NCI-H526 treated with DMSO at 0.1 percent for 48 hours (cell line): ENCODE data around the gene SP1.
"Not testable (repeated sequence)": the region's sequence is repeated elsewhere in the genome, so short reads cannot be mapped to it uniquely, and the experiment has no call there.

Source experiments
- DNase-seq: peaks from one replicate; lab custom pipeline; 2025; lab: John Stamatoyannopoulos, UW

Gene SP1

DNA sequence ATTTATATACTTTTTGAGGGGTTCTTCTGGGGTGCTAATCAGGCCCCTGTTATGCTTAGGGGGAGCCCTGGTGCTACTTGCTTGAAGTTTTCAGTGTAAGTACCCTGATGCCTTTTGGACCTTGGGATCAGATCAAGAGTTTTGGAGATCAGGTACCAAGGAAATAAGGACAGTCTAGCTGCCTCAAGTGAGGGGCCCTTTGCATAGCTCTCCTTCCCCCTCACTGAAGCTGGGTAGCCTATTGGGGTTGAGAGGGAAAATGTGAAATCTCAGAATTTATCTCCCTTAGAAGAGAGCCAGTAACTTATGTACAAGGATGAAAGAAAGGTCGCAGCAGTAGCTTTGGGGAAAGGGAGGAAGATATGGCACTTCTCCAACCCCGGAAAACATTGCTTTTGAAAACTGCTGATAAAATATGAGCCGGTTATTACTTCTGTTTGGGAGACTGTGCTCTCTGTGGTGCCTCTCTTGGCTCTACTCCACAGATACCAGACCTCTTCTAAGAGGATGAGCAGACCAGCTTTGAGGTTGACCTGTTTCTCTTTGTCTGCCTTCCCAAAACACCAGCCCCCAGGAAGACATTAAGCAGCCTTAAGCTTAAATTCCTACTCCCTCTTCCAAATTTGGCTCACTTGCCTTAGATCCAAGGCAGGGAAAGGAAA is 34.9 kb downstream of the SP1 start:
- no peak for DNase-seq

DNA sequence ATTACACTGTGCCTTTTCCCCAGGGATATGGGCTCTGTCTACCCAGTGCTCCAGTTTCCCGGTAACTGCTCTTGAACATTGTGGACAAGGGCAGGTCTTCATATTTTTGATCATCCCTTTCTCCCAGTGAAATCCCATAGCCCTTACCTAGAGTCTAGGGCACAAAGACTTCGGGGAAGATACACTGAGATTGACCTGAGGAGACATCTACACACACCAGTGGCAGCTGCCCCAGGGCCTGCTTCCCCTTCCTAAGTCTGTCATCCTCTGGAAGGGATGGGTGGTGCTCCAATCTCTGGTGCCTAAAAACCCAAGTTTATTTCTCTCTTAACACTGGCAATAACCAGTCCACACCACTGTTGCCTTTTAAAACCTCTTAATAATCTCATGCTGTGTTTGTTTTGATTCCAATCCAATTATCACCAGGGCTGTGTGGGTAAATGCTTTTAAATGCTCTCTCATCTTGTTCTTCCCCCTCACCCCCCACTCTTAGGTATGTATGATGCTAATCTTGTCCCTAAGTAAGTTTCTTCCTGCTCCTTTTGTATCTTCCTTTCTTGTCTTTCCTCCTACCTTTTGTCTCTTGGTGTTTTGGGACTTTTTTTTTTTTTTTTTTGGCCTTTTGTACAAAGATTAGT is 35.9 kb downstream of the SP1 start:
- not testable (repeated sequence) for DNase-seq

DNA sequence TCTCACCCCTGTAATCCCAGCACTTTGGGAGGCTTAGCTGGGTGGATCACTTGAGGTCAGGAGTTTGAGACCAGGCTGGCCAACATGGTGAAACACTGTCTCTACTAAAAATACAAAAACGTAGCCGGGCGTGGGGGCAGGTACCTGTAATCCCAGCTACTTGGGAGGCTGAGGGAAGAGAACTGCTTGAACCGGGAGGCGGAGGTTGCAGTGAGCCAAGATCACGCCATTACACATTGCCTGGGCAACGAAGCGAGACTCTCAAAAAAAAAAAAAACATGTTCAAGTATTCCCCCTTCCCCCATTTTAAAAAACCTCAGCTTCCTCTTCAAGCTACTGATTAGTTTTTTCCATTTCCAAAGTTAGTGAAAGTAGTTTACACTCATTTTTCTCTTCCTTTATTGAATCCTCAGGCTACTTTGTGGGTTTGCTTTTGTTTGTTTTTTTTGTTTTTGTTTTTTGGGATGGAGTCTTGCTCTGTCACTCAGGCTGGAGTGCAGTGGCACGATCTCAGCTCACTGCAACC is 37.4 kb downstream of the SP1 start:
- not testable (repeated sequence) for DNase-seq

DNA sequence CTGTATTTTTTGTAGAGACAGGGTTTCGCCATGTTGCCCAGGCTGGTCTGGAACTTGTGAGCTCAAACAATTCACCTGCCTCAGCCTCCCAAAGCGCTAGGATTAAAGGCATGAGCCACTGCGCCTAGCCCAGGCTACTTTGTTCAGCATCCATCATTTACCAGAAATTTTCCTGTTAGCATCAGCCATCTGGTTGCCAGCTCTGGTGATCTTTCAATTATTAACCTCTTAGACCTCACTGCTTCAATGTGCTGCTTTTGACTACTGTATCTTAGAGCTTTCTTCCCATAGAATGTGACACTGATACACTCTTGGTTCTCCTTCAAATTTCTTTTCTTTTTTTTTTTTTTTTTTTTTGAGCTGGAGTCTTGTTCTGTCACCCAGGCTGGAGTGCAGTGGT is 38.2 kb downstream of the SP1 start:
- no peak for DNase-seq

DNA sequence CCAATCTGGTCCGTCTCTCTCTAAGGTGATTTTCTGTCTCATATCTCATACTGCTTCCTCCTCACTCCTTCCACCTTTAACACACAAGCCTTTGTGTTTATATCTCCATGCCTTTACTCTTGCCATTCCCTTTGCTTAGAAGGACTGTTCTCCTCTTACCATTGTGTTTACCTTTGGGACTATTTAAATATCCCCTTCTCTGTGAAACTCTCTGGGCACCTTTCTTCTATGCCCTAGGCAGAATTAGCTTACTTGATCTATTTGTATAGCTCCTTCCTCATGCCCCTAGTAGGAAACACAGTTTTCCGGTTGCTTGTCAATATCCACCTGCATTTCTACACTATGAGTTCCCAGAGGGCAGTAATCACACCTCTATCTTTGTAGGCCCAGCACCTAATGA is 39.8 kb downstream of the SP1 start:
- peak; percentile 63 for DNase-seq

DNA sequence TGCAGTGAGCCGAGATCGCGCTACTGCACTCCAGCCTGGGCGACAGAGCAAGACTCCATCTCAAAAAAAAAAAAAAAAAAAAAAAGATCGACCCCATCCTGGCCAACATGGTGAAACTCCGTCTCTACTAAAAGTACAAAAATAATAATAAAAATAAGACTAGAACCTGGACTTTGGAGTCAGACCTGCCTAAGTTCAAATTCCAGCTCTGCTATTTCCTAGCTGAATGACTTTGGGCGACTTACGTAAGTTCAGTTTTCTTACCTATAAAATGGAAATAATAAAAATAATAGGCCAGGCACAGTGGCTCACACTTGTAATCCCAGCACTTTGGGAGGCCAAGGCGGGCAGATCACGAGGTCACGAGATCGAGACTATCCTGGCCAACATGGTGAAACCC is 42.3 kb downstream of the SP1 start:
- not testable (repeated sequence) for DNase-seq

DNA sequence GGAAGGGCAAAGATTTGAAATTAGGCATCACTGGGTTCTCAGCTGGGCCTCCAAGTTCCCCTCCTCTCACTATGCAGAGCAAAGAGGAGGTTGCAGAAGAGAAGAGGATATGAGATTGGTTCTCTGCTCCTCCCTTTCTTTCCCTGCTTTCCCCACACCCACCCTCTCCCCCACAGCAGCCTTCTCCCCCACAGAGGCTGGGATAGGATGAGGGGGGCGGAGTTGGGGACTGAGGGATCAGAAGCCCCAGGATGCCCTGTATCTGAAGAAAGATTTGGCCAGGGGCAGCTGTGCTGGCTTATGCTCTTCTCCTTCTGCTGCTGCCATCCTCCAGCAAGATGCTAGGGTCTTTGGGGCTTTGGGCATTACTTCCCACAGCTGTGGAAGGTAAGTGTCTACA is 43.6 kb downstream of the SP1 start, which contains the start of gene AMHR2:
Gene AMHR2, plus strand, starts transcription at position 259 of the 400 bp plus-strand sequence. Its CDS starts 80 bp downstream, at position 339.
- DNase-seq = no peak

DNA sequence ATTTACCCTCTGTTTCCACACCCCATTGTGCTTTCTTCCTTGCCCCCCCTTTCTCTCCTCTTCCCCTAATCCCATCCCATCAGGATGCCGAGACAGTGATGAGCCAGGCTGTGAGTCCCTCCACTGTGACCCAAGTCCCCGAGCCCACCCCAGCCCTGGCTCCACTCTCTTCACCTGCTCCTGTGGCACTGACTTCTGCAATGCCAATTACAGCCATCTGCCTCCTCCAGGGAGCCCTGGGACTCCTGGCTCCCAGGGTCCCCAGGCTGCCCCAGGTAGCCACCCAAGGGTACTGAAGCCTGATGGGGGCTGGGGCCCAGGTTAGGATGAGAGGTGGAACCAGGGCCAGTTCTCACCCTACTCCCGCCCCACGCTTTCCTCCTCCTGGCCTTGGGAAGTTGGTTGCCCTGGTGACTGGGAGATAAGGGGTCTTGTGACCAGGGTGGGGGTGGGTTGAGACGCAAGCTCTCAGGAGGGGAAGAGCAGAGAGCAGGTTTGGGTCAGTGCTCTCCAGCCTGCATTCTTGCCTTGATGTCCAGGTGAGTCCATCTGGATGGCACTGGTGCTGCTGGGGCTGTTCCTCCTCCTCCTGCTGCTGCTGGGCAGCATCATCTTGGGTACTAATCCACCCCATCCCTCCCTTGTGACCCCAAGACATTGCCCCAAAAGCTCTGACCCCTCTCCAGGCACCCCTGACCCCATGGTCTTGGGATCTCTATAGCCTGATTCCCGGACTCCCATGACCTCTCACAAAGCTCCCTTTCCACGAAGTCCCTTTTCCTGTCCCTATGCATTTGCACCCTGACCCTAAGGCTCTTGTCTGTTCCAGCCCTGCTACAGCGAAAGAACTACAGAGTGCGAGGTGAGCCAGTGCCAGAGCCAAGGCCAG is 44.9 kb downstream of the SP1 start:
- no peak for DNase-seq

DNA sequence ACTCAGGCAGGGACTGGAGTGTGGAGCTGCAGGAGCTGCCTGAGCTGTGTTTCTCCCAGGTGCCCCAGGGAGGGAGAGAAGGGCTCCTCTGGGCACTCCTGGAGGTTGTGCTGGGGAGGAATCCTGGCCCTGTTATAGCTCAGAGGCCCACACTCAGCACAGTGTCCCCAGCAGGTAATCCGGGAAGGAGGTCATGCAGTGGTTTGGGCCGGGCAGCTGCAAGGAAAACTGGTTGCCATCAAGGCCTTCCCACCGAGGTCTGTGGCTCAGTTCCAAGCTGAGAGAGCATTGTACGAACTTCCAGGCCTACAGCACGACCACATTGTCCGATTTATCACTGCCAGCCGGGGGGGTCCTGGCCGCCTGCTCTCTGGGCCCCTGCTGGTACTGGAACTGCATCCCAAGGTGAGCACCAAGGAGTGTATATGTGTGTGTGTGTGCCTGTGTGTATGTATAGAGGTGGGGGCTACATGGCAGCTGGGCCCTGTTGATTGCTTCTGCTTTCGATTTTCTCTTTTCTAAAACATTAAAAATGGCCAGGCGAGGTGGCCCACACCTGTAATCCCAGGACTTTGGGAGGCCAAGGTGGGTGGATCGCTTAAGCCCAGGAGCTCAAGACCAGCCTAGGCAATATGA is 45.7 kb downstream of the SP1 start:
- no peak for DNase-seq

DNA sequence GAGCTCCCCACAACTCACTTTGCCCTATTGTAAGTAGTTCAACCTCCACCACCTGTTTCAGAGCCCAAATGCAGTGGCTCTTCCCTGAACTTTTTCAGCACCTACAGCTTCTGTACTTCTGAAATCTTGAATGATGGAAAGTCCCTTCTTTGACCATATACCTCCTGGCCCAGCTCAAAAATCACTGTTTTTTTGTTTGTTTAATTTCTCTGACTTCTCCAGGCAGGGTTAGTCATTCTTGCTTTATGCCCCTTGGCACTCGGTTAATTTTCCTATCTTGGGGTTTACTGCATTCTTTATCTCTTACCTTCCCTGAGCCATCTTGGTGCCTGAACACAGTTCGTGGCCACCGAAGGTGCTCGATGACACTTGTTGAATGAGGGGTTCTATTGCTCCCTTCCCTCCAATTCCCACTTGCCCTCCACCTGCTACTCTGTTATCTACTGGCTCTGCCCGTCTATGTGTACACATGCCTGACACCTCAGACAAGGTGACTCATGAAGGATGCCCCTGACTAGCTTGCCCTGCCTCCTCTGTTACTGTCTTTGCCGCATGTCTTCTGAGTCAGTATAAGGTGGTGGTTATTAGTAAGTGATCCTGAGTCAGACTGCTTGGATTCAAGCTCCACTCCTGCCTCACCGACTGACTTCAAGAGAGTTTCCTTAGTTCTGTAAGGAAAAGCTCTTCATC is 48.1 kb downstream of the SP1 start:
- no peak for DNase-seq

DNA sequence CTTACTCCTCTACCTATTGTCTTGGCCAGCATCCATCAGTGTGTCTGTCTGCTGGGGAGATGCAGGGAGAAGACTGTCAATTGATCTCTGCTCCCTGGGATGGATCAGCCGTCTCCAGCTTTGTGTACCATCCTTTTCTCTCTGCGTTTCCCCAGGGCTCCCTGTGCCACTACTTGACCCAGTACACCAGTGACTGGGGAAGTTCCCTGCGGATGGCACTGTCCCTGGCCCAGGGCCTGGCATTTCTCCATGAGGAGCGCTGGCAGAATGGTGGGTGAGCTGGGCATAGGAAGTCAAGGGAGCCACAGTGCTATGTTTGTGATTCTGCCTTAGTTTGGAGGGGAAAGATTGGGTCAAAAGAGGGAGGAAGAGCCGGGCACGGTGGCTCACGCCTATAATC is 48.8 kb downstream of the SP1 start:
- no peak for DNase-seq

DNA sequence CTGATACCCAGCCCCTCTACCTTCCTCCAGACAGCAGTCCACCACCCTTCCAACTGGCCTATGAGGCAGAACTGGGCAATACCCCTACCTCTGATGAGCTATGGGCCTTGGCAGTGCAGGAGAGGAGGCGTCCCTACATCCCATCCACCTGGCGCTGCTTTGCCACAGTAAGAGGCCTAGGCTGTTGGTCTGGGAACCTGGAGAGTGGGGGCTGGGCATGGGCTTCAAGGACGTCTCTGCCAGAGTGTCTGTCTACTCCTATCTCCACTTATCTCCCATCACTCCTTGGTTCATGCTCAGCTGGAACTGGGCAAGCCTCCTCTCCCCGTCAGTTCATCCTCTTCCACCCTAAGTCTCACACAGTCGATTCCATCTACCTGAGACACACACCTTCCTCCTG is 50.1 kb downstream of the SP1 start:
- no peak for DNase-seq

DNA sequence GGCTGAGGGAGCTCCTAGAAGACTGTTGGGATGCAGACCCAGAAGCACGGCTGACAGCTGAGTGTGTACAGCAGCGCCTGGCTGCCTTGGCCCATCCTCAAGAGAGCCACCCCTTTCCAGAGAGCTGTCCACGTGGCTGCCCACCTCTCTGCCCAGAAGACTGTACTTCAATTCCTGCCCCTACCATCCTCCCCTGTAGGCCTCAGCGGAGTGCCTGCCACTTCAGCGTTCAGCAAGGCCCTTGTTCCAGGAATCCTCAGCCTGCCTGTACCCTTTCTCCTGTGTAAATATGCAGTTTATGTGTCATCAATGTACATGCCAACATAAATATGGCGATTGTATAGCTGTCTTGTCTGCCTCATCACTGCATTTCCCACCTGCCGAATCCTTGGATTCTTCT is 51.2 kb downstream of the SP1 start:
- DNase-seq = no peak

DNA sequence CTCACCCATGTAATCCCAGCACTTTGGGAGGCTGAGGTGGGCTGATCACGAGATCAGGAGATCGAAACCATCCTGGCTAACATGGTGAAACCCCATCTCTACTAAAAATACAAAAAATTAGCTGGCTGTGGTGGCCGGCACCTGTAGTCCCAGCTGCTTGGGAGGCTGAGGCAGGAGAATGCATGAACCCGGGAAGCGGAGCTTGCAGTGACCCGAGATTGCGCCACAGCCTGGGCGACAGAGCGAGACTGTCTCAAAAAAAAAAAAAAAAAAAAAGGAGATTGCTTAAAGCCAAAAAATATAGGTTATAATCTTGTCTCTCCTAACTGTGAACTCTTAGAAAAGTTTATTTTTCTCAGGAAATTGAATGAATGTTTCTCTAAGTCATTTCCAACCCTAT is 55.4 kb downstream of the SP1 start:
- not testable (repeated sequence) for DNase-seq

DNA sequence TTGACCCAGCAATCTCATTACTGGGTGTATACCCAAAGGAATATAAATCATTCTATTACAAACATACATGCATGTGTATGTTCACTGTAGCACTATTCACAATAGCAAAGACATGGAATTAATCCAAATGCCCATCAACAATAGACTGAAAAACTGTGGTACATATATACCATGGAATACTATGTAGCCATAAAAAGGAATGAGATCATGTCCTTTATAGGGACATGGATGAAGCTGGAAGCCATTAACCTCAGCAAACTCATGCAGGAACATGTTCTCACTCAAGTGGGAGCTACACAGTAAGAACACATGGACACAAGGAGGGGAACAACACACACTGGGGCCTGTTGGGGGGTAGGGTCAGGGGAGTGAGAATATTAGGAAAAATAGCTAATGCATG is 59.6 kb downstream of the SP1 start:
- not testable (repeated sequence) for DNase-seq

DNA sequence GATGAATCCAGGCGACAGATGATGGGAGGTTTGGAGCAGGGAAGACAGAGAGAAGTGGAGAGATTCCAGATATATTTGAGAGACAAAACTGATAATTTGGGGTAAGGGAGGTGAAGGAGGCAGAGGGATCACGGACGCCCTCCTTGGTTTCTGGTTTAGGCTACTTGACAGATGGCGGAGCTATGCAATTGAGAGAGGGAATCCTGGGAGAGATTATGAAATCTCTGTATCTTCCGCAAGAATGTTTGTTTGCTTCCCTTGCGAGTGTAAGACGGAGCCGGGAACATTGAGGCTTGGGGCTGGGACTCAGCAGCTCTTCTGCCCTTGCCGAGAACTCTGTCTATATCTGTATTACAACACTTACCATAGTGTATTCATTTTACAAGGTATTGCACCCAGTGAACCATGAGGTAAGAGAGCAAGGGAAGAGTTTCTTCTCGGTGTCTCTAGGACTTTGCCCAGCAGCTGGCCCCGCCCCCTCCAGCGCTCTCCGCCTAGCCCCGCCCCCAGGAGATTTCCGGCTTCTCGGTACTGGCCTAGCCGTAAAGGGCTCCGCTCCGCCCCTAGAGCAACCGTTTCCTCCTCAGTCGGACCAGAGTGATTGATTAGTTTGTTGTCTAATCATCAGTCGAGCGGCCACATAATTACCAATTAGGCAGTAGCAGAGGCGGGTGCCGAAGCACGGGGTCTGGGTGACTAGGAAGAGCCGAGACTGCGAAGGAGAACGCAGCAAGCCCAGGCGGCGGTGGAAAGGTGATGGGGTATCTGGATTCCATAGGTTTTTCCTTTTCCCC is 61.3 kb downstream of the SP1 start, which contains the start of gene PRR13:
Gene PRR13, plus strand, starts transcription at position 695 of the 794 bp plus-strand sequence. CDS start 981 bp downstream, outside the sequence.
- peak; percentile 99 for DNase-seq

DNA sequence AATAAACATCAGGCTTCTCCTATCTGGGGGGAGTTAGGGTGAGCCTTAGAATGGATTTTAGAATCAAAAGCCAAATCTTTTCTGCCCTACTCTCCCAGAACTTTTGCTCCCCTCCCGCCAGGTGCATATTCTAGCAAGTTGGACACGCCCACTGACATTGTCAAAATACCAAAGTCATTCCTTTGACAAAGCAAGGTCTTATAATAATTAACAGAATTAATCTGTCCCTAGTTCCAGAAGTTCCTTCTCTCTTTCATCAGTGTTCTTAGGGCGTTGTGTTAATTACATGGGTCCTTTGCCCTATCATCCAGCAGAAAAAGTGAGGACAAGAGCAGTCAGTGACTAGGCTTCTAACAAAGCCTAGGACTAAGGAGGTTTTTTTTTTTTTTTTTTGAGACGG is 64.0 kb downstream of the SP1 start:
- DNase-seq = no peak

DNA sequence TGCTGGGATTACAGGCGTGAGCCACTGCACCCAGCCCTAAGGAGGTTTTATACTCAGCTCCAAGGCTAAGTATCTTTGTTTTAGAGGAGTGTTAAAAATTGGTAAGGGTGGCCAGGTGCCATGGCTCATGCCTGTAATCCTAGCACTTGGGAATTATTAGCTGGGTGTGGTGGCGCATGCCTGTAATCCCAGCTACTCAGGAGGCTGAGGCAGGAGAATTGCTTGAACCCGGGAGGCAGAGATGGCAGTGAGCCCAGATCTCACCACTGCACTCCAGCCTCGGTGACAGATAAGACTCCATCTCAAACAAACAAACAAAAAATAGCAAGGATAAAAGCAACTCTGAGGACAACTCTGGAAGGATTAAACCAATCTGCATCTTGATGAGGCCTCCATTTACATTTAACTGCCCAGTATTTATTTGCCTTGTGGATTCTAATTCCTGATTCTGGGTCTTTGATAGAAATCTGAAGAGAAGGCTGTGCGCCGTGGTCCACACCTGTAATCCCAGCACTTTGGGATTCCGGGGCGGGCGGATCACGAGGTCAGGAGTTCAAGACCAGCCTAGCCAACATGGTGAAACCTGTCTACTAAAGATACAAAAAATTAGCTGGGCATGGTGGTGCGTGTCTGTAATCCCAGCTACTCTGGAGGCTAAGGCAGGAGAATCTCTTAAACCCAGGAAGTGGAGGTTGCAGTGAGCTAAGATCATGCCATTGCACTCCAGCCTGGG is 64.8 kb downstream of the SP1 start:
- DNase-seq = not testable (repeated sequence)

DNA sequence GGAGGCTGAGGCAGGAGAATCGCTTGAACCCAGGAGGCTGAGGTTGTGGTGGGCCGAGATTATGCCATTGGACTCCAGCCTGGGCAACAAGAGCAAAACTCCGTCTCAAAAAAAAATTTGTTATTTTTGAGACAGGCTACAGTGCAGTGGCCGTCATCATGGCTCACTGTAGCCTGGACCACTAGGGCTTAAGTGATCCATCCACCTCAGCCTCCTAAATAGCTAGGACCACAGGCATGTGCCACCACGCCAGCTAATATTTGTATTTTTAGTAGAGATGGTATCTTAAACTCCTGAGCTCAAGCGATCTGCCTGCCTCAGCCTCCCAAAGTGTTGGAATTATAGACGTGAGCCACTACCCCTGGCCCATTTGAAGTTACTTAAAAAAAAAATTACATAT is 71.0 kb downstream of the SP1 start:
- DNase-seq = no peak

DNA sequence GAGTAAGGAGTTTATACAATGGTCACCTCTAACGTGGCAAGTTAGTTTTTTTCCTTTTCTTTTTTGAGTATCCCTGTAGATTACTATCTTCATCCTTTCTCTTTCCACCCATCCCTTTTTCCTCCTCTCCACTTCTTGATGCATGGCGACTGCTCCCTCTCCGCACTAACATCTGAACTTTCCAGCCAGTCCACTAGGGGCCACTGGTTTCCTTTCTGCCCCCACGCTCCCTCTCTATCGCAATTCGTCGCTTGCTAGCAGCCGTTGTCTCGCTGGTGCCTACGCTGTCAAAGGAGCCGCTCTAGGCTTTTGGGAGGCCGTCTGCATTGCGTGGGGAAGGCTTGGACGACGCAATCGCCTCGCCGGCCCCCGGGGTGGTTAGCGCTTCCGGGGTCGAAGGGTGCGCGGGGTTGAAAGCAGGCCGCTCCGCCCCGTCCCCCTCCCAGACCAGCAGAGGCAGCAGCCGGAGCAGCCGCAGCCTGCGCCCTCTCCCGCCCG is 71.7 kb downstream of the SP1 start, which contains the start of gene PCBP2:
Gene PCBP2, plus strand, starts transcription at position 442 of the 498 bp plus-strand sequence. CDS start 2,699 bp downstream, outside the sequence.
- peak; percentile 98 for DNase-seq
